GM19467 (cell line): Measurements from ENCODE around the gene IP6K1.
"Not testable (repeated sequence)": the region's sequence is repeated elsewhere in the genome, so short reads cannot be mapped to it uniquely, and the experiment has no call there.

ENCODE experiments used
- ATAC-seq: cut with Tn5 transposase; IDR thresholded peaks from one replicate; pipeline ENCODE4 v1.9.1; 2021; ENCODE audit warnings: mild to moderate bottlenecking, moderate library complexity; ENCODE audit not compliant: unreplicated experiment

The IP6K1 gene

GRCh38 chr3:49786357-49787181 is at the start of gene IP6K1:
Gene IP6K1 (minus strand): TSS chr3:49786542. CDS start chr3:49748040, 38,502 bp downstream.
- ATAC-seq: peak; percentile 99

- ATAC-seq: no peak
These were observed 45.0 kb upstream of the IP6K1 start for GRCh38 chr3:49831341-49831740.

GRCh38 chr3:49826016-49826415 is 39.7 kb upstream of the IP6K1 start:
- no peak for ATAC-seq

DNA sequence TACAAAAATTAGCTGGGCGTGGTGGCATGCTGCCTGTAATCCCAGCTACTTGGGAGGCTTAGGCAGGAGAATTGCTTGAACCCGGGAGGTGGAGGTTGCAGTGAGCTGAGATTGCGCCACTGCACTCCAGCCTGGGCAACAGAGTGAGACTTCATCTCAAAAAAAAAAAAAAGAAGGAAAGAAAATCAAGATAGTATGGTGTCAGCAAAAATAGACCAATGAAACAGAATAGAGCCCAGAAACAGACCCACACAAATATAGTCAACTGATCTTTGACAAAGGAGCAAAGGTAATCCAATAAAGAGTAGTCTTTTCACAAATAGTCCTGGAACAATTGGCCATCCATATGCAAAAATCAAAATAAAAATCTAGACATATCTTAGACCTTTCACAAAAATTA is 36.8 kb upstream of the IP6K1 start:
- not testable (repeated sequence) for ATAC-seq

GRCh38 chr3:49813497-49814174 is 27.3 kb upstream of the IP6K1 start, which contains the start of gene UBA7:
Gene UBA7 (minus strand): TSS chr3:49813953. CDS start chr3:49813787, 166 bp downstream.
- peak; percentile 62 for ATAC-seq

- ATAC-seq: peak; percentile 6
These were observed 26.7 kb upstream of the IP6K1 start for GRCh38 chr3:49812916-49813496.

DNA sequence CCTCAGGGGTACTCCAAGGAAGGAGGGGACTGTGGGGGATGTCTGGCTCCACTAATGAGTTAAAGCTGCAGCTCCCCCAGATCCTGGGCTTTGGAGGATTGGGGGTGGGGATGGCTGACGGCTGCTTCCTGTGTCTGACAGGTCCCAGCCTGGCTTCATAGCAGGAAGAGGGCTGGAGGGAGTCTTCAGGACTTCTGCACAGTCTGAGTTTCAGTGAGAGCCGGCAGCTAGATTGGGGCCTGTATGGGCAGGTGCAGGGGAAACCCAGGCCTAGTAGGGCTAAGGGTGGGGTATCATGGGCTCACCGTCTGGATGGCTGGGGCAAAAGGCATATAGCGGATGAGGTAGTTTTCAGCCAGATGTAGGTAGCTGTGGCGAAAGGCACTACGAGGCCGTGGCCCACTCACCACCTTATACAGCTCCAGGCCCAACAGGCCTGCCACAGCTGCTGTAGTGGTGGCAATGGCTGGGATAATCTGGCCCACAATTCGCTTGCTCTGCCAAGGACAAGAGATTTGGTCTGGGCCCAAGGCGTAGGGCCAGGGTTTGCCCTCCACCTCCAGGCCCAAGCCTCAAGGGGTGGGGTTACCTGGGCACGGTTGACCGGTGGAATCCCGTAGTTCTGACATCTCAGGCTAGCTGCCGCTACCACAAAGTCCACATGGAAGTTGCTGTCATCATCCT is 21.2 kb upstream of the IP6K1 start:
- ATAC-seq: no peak

DNA sequence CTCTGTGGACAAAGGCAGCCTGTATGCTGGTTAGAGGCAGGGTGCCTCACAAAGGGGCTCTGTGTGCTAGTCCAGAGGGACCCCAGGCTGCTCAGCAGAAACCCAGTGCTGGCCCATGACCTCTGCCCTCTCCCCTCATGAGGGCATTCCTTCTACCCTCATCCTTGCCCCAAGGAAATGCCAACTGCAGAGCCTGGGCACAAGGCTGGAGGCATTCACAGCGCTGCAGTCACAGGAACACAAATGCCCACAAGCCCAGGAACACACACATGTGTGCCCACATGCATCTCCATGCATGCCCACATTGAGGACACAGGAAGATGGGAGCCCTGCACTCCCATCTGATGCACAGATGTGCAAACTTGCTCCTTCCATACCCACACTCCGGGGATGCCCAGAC is 20.5 kb upstream of the IP6K1 start:
- no peak for ATAC-seq

GRCh38 chr3:49805897-49806701 is 19.8 kb upstream of the IP6K1 start:
- ATAC-seq: no peak

GRCh38 chr3:49805367-49805782 is 19.0 kb upstream of the IP6K1 start:
- no peak for ATAC-seq

DNA sequence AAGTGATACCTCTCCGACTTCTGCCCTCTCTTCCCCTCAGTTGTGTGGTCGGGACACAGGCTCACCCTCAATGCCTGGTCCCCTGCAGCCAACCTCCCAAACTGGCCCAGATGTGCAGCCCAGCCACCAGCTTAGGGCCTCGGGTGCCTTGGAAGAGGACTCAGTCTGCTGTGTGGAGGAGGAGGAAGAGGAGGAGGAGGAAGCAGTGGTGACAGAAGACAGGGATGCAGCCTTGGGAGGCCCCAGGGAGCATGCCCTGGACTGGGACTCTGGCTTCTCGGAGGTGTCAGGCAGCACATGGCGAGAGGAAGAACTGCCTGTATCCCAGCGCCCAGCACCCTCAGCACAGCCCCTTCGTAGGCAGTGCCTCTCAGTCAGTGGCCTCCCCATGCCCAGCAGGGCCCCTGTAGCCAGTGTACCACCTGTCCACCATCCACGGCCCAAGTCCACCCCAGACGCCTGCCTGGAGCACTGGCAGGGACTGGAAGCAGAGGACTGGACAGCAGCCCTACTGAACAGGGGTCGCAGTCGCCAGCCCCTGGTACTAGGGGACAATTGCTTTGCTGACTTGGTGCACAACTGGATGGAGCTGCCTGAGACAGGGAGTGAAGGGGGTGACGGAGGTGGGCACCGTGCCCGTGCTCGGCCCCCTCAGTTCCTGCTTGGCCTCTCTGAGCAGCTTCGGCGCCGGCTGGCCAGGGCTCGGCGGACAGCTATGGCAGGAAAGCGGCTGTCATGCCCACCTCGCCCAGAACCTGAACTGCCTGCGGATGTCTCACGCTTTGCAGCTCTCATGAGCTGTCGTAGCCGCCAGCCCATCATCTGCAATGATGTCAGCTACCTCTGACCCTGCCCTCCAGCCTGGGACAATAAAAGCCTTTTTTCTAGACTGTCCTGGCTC is 18.0 kb upstream of the IP6K1 start:
- ATAC-seq: no peak

DNA sequence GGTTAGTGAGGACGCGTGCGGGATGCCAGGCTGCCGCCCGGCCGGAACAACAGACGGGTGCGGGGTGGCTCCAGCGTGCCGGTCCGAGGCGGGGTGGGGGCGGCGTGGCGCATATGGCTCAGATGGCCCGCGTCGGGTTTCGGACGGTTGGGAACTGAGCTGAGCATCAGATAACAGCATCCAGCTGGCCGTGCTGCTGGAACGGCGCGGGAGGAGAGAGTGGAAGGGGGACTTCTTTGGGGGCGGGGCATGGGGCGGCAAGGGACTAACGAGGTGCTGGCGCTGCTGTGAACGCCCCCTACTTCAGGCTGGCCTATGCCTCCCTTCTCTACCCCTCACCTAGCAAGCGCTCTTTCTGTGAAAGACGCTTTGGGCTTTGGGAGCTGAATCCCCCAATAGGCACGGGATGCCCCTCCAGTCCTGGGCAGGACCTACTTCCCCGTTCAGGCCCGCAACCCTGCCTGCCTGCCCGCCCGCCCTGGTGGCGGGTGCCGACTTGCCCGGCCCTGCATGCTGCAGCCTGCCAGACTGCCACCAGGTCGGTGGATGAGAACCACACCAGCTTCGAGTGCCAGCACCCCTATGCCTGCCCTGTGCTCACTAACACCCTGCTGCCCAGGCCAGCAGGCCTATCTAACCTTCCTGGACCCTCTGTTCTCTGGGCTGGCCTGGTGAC is 17.3 kb upstream of the IP6K1 start:
- ATAC-seq: no peak

DNA sequence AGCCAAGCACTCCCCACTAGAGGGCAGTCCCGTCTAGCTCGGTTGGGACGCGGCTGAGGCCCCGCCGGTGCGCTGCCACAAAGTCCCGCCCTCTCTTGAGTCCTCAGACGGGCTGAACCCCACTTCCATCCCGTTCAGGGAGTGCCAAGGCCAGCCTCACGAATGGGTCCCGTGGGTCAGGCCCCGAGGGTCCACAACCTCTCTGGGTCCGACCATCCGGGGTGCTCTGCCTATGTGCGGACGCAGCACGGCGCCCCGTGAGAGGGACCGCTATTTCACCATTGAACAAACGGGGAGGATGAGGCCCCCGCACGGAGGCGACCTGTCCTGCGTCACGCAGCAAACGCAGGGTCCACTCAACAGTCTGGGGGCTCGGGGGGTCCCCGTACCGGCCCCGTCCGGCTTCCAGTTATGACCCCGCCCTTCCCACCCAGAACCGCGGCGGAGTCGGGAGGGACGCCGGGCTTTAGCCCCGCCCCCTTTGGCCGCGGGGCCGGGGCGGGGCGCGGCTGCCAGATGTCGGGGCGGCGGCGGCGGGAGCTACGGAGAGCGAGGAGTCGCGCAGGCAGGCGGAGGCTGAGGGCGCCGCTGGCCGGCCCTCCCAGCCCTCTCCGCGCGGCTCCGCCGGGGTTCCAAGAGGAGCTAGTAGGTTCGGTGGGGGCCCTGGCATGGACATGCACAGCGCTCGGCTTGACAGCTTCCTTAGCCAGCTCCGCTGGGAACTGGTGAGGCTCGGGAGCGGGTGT is 16.6 kb upstream of the IP6K1 start, which contains the start of gene INKA1:
Gene INKA1, plus strand, starts transcription at position 543 of the 746 bp plus-strand sequence. Its CDS starts 132 bp downstream, at position 675.
- peak; percentile 50 for ATAC-seq

- ATAC-seq: no peak
These were observed 14.8 kb upstream of the IP6K1 start for GRCh38 chr3:49801160-49801559.

GRCh38 chr3:49799761-49800160 is 13.4 kb upstream of the IP6K1 start, which contains the start of gene CDHR4:
Gene CDHR4 (minus strand): TSS chr3:49799873. CDS start chr3:49799812, 61 bp downstream.
- ATAC-seq: no peak

DNA sequence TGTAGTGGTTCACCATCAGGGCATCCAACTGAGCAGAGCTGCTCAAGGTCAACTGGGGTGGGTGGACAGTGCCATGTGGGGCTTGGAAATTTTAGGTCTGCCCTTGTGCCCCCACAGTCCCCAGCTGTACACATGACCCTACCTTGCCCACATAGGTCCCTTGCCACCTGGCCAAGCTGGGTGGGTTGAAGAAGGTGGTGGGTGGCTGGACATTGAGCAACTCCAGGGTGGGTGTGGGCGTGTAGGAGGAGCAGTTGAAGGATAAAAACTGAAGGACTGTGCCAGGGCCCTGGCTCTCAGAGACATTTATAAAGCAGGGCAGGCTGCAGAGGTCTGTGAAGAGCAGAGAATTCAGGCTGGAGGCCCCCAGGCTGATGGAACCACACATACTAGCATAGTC is 12.8 kb upstream of the IP6K1 start:
- no peak for ATAC-seq

DNA sequence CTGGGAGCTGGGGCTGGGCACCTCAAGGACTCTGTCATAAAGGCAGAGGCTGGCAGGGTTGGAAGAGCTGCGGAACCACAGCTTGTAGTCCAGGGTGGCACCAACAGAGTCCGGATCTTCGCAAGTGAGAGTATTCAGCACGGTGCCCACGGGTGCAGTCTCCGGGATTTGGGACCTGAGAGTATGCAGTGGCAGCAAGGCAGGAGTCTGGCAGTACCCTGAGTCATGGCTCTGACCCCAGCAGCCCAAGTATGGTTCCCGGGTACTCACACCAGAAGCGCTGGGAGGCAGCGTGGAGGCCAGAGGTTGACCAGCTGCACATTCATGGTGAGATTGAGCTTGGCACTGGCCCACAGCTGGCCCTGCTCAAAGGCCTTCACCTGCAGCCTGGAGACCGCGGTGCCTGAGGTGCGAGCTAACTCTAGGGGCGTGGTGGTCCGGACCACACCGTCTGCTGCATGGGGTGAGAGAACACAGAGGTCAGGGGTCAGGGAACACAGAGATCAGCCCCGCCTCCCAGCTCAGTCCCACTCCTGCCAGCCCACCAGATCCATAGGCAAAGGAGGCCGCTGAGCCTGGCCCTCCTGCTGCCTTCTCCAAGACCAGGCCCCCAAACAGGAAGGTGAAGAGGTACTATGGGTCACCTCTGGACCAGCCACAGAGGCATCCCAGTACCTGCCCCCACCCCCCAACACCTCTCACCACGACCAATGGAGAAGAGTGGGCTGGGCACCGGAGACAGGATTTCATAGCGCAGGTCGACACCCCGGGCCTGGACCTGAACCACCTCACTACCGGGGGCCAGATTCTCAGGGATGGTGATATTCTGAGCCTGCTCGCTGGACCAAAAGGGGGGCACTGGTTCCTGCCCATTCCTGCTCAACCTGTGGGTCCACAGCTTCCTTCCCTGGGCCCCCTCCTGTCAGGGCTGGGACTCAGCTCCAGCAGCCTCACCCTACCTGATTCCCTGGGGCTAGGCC is 8.9 kb upstream of the IP6K1 start:
- ATAC-seq: no peak
